ENCODE results near the gene COL12A1. TPM values are rescaled to one million over a fixed set of nuclear protein-coding genes. Genes with fewer than 3 reads are reported as not detected.

COL12A1 gene
- total RNA-seq, 1 donor from 2014 or later: 21.5 TPM

GRCh38 chr6:75096966-75097365 is 108.9 kb downstream of the COL12A1 start:
- Mint-ChIP-seq H3K27me3 (no peaks in the 10 kb centered on the region), H3K4me3 (no peak overlapping the region)

GRCh38 chr6:75094614-75095200 is 111.1 kb downstream of the COL12A1 start:
- Mint-ChIP-seq H3K36me3 (no peaks in the 10 kb centered on the region), H3K4me3 (no peak overlapping the region), H3K4me1 (ENCODE audit: unreplicated experiment) (peaks cover 11% of the 10 kb centered on the region), H3K27ac (no peak overlapping the region), H3K9me3 (no peaks in the 10 kb centered on the region), H3K27me3 (no peaks in the 10 kb centered on the region)
- no peak for DNase-seq (ENCODE audit: extremely low spot score, unreplicated experiment)
- no peak for TF ChIP-seq CTCF (conservative IDR thresholded peaks at IDR 0.05)

More at GRCh38 chr6:75096966-75097365, 108.9 kb downstream of the COL12A1 start:
- Mint-ChIP-seq H3K9me3 (no peaks in the 10 kb centered on the region), H3K4me1 (ENCODE audit: unreplicated experiment) (peaks cover 11% of the 10 kb centered on the region), H3K27ac (no peak overlapping the region), H3K36me3 (no peaks in the 10 kb centered on the region)
- no peak for DNase-seq (ENCODE audit: extremely low spot score, unreplicated experiment)
- TF ChIP-seq CTCF (conservative IDR thresholded peaks at IDR 0.05): no peak

- H3K4me3 Mint-ChIP-seq: no peak overlapping the region
- TF ChIP-seq CTCF (conservative IDR thresholded peaks at IDR 0.05): no peak
- no peaks in the 10 kb centered on the region for H3K9me3 Mint-ChIP-seq
- DNase-seq (ENCODE audit: extremely low spot score, unreplicated experiment): no peak
- H3K36me3 Mint-ChIP-seq: peaks cover 5% of the 10 kb centered on the region
- no peak overlapping the region for H3K27ac Mint-ChIP-seq
- H3K4me1 Mint-ChIP-seq (ENCODE audit: unreplicated experiment): peaks cover 4% of the 10 kb centered on the region
- H3K27me3 Mint-ChIP-seq: peaks cover 4% of the 10 kb centered on the region
Observed at GRCh38 chr6:75091467-75092190, 114.2 kb downstream of the COL12A1 start.

GRCh38 chr6:75090576-75090975 is 115.3 kb downstream of the COL12A1 start:
- H3K27ac Mint-ChIP-seq: no peak overlapping the region
- DNase-seq (ENCODE audit: extremely low spot score, unreplicated experiment): no peak
- no peak for TF ChIP-seq CTCF (conservative IDR thresholded peaks at IDR 0.05)
- peaks cover 7% of the 10 kb centered on the region for H3K27me3 Mint-ChIP-seq
- peaks cover 5% of the 10 kb centered on the region for H3K36me3 Mint-ChIP-seq
- H3K4me3 Mint-ChIP-seq: no peak overlapping the region
- no peaks in the 10 kb centered on the region for H3K9me3 Mint-ChIP-seq
- peaks cover 4% of the 10 kb centered on the region for H3K4me1 Mint-ChIP-seq (ENCODE audit: unreplicated experiment)

GRCh38 chr6:75089921-75090320 is 115.9 kb downstream of the COL12A1 start:
- no peak overlapping the region for H3K27ac Mint-ChIP-seq
- peaks cover 13% of the 10 kb centered on the region for H3K27me3 Mint-ChIP-seq
- DNase-seq (ENCODE audit: extremely low spot score, unreplicated experiment): no peak
- H3K36me3 Mint-ChIP-seq: peaks cover 5% of the 10 kb centered on the region
- no peak overlapping the region for H3K4me3 Mint-ChIP-seq
- H3K4me1 Mint-ChIP-seq (ENCODE audit: unreplicated experiment): peaks cover 4% of the 10 kb centered on the region
- TF ChIP-seq CTCF (conservative IDR thresholded peaks at IDR 0.05): no peak
- no peaks in the 10 kb centered on the region for H3K9me3 Mint-ChIP-seq

Measured in type B pancreatic cell (in vitro differentiated cells).